ENCODE data around the gene CORIN.

- TF ChIP-seq ARNTL (CRISPR knock-in tag; IDR thresholded peaks at IDR 0.05; ENCODE audit: borderline replicate concordance, low read depth) (no peak), OSR1 (CRISPR knock-in tag; IDR thresholded peaks at IDR 0.05) (no peak), RARB (CRISPR knock-in tag; IDR thresholded peaks at IDR 0.05) (no peak), ZNF70 (CRISPR knock-in tag; IDR thresholded peaks at IDR 0.05) (no peak), TOX (CRISPR knock-in tag; IDR thresholded peaks at IDR 0.05; ENCODE audit: borderline replicate concordance) (no peak)
Observed at GRCh38 chr4:47606482-47606881, 231.4 kb downstream of the CORIN start.

All from SK-N-SH treated with all-trans-retinoic acid at 6 μM for 48 hours (cell line).